ENCODE data around the gene GAS7. TPM values are rescaled to one million over a fixed set of nuclear protein-coding genes. Genes with fewer than 3 reads are reported as not detected.

Gene GAS7
- total and polyA plus RNA-seq, 2 experiments from 2014 or later = 1.9 to 10.7 TPM

DNA sequence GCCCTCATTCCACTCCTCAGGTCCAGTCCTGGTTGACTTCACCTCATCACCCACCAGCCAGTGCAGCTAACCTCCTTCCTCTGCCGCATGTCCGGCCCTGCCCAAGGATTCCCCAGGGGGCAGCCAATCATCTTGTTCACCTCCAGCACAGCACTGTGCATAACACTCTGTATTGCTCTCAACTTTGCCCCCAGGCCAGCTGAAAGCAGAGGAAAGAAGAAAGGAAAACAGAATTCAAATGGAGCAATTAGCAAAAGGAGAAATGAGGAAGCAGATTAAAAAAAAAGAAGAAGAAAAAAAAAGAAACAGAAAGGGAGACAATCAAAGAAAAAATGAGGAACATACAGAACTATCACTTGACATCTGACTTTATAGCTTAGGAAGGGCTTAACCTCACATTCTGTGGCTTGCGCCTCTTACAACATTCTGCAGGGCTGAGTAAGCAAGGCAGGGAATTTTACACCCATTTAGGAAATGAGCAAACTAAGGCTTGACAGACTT, 26.1 kb downstream of the GAS7 start (continued):
- TF ChIP-seq, protein P1, sequence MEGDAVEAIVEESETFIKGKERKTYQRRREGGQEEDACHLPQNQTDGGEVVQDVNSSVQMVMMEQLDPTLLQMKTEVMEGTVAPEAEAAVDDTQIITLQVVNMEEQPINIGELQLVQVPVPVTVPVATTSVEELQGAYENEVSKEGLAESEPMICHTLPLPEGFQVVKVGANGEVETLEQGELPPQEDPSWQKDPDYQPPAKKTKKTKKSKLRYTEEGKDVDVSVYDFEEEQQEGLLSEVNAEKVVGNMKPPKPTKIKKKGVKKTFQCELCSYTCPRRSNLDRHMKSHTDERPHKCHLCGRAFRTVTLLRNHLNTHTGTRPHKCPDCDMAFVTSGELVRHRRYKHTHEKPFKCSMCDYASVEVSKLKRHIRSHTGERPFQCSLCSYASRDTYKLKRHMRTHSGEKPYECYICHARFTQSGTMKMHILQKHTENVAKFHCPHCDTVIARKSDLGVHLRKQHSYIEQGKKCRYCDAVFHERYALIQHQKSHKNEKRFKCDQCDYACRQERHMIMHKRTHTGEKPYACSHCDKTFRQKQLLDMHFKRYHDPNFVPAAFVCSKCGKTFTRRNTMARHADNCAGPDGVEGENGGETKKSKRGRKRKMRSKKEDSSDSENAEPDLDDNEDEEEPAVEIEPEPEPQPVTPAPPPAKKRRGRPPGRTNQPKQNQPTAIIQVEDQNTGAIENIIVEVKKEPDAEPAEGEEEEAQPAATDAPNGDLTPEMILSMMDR (conservative IDR thresholded peaks at IDR 0.05; ENCODE audit: low read depth in 2 of 2) = no peak
- TF ChIP-seq STAT1 (IDR thresholded peaks at IDR 0.05; ENCODE audit: unreplicated experiment) (no peak), ZNF114 (CRISPR knock-in tag; IDR thresholded peaks at IDR 0.05) (no peak)
- TF ChIP-seq, protein P2, sequence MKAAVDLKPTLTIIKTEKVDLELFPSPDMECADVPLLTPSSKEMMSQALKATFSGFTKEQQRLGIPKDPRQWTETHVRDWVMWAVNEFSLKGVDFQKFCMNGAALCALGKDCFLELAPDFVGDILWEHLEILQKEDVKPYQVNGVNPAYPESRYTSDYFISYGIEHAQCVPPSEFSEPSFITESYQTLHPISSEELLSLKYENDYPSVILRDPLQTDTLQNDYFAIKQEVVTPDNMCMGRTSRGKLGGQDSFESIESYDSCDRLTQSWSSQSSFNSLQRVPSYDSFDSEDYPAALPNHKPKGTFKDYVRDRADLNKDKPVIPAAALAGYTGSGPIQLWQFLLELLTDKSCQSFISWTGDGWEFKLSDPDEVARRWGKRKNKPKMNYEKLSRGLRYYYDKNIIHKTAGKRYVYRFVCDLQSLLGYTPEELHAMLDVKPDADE (IDR thresholded peaks at IDR 0.05) = no peak

DNA sequence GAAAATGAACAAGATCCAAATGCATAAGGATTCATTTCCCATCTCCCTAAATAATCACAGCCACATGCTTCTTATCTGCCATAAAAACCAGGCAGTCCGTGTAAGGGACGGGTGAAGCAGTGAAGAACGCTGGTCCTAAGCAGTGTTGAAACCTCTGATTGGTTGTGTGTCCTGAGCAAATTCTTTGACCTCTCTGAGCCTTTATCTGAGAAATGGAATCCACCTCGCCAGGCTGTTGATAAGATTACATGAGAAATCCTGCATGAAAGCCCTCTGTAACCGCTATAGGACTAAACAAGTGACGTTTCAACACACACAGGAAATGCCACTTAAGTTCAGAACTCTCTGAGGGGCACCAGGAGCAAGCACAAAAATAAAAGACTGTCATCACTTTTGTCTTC, 26.8 kb downstream of the GAS7 start:
- no peaks in the 10 kb centered on the region for H3K79me2 ChIP-seq (replicated peaks; ENCODE audit: insufficient read depth)
- no peaks in the 10 kb centered on the region for H3K27me3 ChIP-seq (ENCODE audit: insufficient read depth)
- DNase-seq (ENCODE audit: low spot score) (no peak), ATAC-seq (no peak)
- Mint-ChIP-seq H3K36me3 (ENCODE audit: low read depth) (0 out of 3 replicates have a peak, but pooled peaks cover 3% of the 10 kb centered on the region), H3K4me3 (no peak overlapping the region), H3K4me1 (peaks cover 15% of the 10 kb centered on the region), H3K27ac (no peak overlapping the region), H3K9me3 (peaks cover 8% of the 10 kb centered on the region; the same call in 2 of the 3 replicates), H3K27me3 (ENCODE audit: insufficient read depth, low read depth, poor library complexity) (peaks cover 5% of the 10 kb centered on the region)
- H3K4me3 ChIP-seq = no peak overlapping the region
- H3K27ac ChIP-seq (ENCODE audit: low read depth) = no peak overlapping the region
- H2AFZ ChIP-seq = no peak overlapping the region
- no peaks in the 10 kb centered on the region for H3F3A ChIP-seq (replicated peaks; ENCODE audit: low read depth)
- peaks cover 13% of the 10 kb centered on the region for H3K4me1 ChIP-seq (ENCODE audit: insufficient read depth)
- no peaks in the 10 kb centered on the region; the same call in 1 of the 2 replicates for H3K36me3 ChIP-seq (ENCODE audit: insufficient read depth)
- no peak overlapping the region; the same call in 1 of the 2 replicates for H3K4me2 ChIP-seq
- H3K9me2 ChIP-seq (ENCODE audit: insufficient read depth) = no peaks in the 10 kb centered on the region
- no peaks in the 10 kb centered on the region for H4K20me1 ChIP-seq (replicated peaks; ENCODE audit: insufficient read depth)
- no peak for TF ChIP-seq STAT1 (IDR thresholded peaks at IDR 0.05; ENCODE audit: unreplicated experiment)
- no peak for TF ChIP-seq CREB1 (CRISPR knock-in tag; IDR thresholded peaks at IDR 0.05; ENCODE audit: low read depth)
- TF ChIP-seq EZH2 (IDR thresholded peaks at IDR 0.05; ENCODE audit: low read depth, unreplicated experiment) = no peak
- TF ChIP-seq ZNF114 (CRISPR knock-in tag; IDR thresholded peaks at IDR 0.05) = no peak
- TF ChIP-seq, protein P2 (IDR thresholded peaks at IDR 0.05) = no peak
- TF ChIP-seq, protein P1 (conservative IDR thresholded peaks at IDR 0.05; ENCODE audit: low read depth in 2 of 2) = no peak
- TF ChIP-seq POLR2AphosphoS5 (IDR thresholded peaks at IDR 0.05; ENCODE audit: low read depth) = no peak
- TF ChIP-seq, protein P3, sequence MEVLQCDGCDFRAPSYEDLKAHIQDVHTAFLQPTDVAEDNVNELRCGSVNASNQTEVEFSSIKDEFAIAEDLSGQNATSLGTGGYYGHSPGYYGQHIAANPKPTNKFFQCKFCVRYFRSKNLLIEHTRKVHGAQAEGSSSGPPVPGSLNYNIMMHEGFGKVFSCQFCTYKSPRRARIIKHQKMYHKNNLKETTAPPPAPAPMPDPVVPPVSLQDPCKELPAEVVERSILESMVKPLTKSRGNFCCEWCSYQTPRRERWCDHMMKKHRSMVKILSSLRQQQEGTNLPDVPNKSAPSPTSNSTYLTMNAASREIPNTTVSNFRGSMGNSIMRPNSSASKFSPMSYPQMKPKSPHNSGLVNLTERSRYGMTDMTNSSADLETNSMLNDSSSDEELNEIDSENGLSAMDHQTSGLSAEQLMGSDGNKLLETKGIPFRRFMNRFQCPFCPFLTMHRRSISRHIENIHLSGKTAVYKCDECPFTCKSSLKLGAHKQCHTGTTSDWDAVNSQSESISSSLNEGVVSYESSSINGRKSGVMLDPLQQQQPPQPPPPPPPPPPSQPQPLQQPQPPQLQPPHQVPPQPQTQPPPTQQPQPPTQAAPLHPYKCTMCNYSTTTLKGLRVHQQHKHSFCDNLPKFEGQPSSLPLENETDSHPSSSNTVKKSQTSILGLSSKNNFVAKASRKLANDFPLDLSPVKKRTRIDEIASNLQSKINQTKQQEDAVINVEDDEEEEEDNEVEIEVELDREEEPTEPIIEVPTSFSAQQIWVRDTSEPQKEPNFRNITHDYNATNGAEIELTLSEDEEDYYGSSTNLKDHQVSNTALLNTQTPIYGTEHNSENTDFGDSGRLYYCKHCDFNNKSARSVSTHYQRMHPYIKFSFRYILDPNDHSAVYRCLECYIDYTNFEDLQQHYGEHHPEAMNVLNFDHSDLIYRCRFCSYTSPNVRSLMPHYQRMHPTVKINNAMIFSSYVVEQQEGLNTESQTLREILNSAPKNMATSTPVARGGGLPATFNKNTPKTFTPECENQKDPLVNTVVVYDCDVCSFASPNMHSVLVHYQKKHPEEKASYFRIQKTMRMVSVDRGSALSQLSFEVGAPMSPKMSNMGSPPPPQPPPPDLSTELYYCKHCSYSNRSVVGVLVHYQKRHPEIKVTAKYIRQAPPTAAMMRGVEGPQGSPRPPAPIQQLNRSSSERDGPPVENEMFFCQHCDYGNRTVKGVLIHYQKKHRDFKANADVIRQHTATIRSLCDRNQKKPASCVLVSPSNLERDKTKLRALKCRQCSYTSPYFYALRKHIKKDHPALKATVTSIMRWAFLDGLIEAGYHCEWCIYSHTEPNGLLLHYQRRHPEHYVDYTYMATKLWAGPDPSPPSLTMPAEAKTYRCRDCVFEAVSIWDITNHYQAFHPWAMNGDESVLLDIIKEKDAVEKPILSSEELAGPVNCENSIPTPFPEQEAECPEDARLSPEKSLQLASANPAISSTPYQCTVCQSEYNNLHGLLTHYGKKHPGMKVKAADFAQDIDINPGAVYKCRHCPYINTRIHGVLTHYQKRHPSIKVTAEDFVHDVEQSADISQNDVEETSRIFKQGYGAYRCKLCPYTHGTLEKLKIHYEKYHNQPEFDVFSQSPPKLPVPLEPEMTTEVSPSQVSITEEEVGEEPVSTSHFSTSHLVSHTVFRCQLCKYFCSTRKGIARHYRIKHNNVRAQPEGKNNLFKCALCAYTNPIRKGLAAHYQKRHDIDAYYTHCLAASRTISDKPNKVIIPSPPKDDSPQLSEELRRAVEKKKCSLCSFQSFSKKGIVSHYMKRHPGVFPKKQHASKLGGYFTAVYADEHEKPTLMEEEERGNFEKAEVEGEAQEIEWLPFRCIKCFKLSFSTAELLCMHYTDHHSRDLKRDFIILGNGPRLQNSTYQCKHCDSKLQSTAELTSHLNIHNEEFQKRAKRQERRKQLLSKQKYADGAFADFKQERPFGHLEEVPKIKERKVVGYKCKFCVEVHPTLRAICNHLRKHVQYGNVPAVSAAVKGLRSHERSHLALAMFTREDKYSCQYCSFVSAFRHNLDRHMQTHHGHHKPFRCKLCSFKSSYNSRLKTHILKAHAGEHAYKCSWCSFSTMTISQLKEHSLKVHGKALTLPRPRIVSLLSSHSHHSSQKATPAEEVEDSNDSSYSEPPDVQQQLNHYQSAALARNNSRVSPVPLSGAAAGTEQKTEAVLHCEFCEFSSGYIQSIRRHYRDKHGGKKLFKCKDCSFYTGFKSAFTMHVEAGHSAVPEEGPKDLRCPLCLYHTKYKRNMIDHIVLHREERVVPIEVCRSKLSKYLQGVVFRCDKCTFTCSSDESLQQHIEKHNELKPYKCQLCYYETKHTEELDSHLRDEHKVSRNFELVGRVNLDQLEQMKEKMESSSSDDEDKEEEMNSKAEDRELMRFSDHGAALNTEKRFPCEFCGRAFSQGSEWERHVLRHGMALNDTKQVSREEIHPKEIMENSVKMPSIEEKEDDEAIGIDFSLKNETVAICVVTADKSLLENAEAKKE (CRISPR knock-in tag; IDR thresholded peaks at IDR 0.05) = no peak
